HepG2 (cell line): Measurements from ENCODE around the gene XIST.

Source experiments
- RAD21 ChIP-seq: fragments of 450-650 bp; formaldehyde crosslinking; IDR thresholded peaks from 2 replicates; pipeline ENCODE4 v1.5.0; 2020; ENCODE audit warnings: mild to moderate bottlenecking
- SMAD3 ChIP-seq: sonication (generic); formaldehyde crosslinking; IDR thresholded peaks from 2 replicates; pipeline ENCODE4 v1.4.0; 2020; ENCODE audit warnings: missing genetic modification reagents
- ZBTB26 ChIP-seq: IDR thresholded peaks from 2 replicates; pipeline ENCODE4 v1.6.1; 2016; ENCODE audit warnings: missing compliant biosample characterization, missing genetic modification reagents, borderline replicate concordance

- TF ChIP-seq ZBTB26 (CRISPR knock-in tag): no peak
- no peak for TF ChIP-seq SMAD3
- no peak for TF ChIP-seq RAD21 (CRISPR knock-in tag)
These were observed 67.0 kb downstream of the XIST start for GRCh38 chrX:73785493-73785892.
